Lower lobe of right lung (tissue), 2 donors: Measurements from ENCODE around the gene PHOSPHO2. TPM values are rescaled to one million over a fixed set of nuclear protein-coding genes. Genes with fewer than 3 reads are reported as not detected.
"Not testable (repeated sequence)": the region's sequence is repeated elsewhere in the genome, so short reads cannot be mapped to it uniquely, and the experiment has no call there.

Experiments
- ATAC-seq, 2 donors: fragments of 200-7000 bp; cut with Tn5 transposase; one replicate each; pipeline ENCODE4 v1.9.1; 2020 to 2022; ENCODE audit warnings: mild to moderate bottlenecking in 2 of 2, moderate library complexity in 2 of 2
- DNase-seq: peaks from one replicate; pipeline ENCODE4 v3.0.0-alpha.2; 2020
- H3K27ac ChIP-seq: fragments of 200-600 bp; one replicate; pipeline ENCODE4 v1.8.0; 2022
- H3K27me3 ChIP-seq: fragments of 200-600 bp; one replicate; pipeline ENCODE4 v1.8.0; 2022; ENCODE audit warnings: low read depth
- H3K36me3 ChIP-seq: fragments of 200-600 bp; one replicate; pipeline ENCODE4 v1.8.0; 2022; ENCODE audit warnings: mild to moderate bottlenecking
- H3K4me1 ChIP-seq: fragments of 200-600 bp; one replicate; pipeline ENCODE4 v1.8.0; 2022
- H3K4me3 ChIP-seq: fragments of 200-600 bp; one replicate; pipeline ENCODE4 v1.8.0; 2022; ENCODE audit warnings: mild to moderate bottlenecking
- H3K9me3 ChIP-seq: fragments of 200-600 bp; one replicate; pipeline ENCODE4 v1.8.0; 2022
- intact Hi-C: fragments of 100-400 bp; cut with DNase I; formaldehyde crosslinking; loops from one replicate; pipeline ENCODE4 v1.11.0; 2022
- total RNA-seq: library from RNA; stranded (reverse); fragmentation: NEBNext Ultra II Directional; extraction: Animal tissue kit (Norgen Biotek cat#: 25700); gene quantifications from one replicate; pipeline ENCODE4 v1.2.1, GENCODE V29; 2021
- TF ChIP-seq, protein P1 (sequence below): fragments of 200-600 bp; IDR thresholded peaks from one replicate; pipeline ENCODE4 v1.8.0; 2022; ENCODE audit warnings: antibody characterized with exemption, mild to moderate bottlenecking
- donor health status: DM: no; HTN: yes; CAD: no; lungs with severe emphysema.

Gene PHOSPHO2
- total RNA-seq, 1 donor from 2014 or later: 6.1 TPM

DNA sequence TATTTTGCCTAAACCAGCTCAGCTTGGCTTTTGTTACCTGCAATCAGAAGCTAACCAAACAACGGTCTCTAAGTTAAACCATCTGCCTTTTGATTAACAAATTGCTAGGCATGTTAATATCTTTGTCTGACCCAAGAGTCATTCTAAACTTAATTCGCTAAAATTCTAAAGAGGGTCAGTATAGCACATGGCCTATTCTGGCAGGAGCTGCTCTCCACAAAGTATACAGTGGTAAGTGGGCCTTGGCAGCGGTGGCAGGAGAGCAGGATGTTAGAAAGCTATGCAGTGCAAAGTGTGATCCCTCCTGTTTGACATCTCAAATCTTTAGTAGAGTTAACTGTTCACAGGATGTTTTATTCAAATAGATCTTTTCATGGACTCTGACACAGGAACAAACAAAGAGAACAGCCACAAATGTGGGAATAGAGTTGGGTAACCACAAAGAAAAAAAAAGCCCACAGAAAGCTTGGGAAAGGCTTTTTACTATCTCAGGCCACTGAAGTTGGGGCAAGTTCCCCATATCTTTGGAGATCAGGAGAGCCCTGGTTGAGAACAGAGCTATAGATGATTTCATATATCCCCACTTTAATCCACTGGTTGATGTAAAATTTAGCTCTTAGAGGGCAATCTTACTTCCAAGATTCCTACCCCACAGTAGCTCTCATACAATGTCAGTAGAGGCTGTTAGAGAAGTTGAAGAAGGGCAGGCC is 10.7 kb upstream of the PHOSPHO2 start:
- no peaks in the 10 kb centered on the region for H3K27me3 ChIP-seq
- no peaks in the 10 kb centered on the region for H3K36me3 ChIP-seq
- H3K4me1 ChIP-seq: no peaks in the 10 kb centered on the region
- H3K4me3 ChIP-seq: no peak overlapping the region
- intact Hi-C loops: no loop called here
- TF ChIP-seq, protein P1, sequence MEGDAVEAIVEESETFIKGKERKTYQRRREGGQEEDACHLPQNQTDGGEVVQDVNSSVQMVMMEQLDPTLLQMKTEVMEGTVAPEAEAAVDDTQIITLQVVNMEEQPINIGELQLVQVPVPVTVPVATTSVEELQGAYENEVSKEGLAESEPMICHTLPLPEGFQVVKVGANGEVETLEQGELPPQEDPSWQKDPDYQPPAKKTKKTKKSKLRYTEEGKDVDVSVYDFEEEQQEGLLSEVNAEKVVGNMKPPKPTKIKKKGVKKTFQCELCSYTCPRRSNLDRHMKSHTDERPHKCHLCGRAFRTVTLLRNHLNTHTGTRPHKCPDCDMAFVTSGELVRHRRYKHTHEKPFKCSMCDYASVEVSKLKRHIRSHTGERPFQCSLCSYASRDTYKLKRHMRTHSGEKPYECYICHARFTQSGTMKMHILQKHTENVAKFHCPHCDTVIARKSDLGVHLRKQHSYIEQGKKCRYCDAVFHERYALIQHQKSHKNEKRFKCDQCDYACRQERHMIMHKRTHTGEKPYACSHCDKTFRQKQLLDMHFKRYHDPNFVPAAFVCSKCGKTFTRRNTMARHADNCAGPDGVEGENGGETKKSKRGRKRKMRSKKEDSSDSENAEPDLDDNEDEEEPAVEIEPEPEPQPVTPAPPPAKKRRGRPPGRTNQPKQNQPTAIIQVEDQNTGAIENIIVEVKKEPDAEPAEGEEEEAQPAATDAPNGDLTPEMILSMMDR: no peak
- ATAC-seq (no peak), DNase-seq (no peak)
- H3K27ac ChIP-seq: no peak overlapping the region
- H3K9me3 ChIP-seq: no peaks in the 10 kb centered on the region

GRCh38 chr2:169684135-169684565 is 10.1 kb upstream of the PHOSPHO2 start:
- no peaks in the 10 kb centered on the region for H3K36me3 ChIP-seq
- intact Hi-C loops: no loop called here
- no peaks in the 10 kb centered on the region for H3K27me3 ChIP-seq
- no peaks in the 10 kb centered on the region for H3K4me1 ChIP-seq
- TF ChIP-seq, protein P1: no peak
- DNase-seq (no peak), ATAC-seq (no peak)
- no peak overlapping the region for H3K27ac ChIP-seq
- H3K9me3 ChIP-seq: no peaks in the 10 kb centered on the region
- H3K4me3 ChIP-seq: no peak overlapping the region

GRCh38 chr2:169684712-169685111 is 9.6 kb upstream of the PHOSPHO2 start:
- H3K27me3 ChIP-seq, ATAC-seq, H3K9me3 ChIP-seq, H3K4me1 ChIP-seq, intact Hi-C loops, DNase-seq, H3K4me3 ChIP-seq, H3K36me3 ChIP-seq, H3K27ac ChIP-seq: not testable (repeated sequence)

- H3K4me3 ChIP-seq, intact Hi-C loops, H3K9me3 ChIP-seq, ATAC-seq, H3K27ac ChIP-seq, H3K27me3 ChIP-seq, DNase-seq, H3K4me1 ChIP-seq, H3K36me3 ChIP-seq: not testable (repeated sequence)
Measured at GRCh38 chr2:169686825-169687224, 7.4 kb upstream of the PHOSPHO2 start.

- H3K4me3 ChIP-seq, H3K4me1 ChIP-seq, ATAC-seq, H3K9me3 ChIP-seq, intact Hi-C loops, H3K27ac ChIP-seq, H3K36me3 ChIP-seq, H3K27me3 ChIP-seq, DNase-seq: not testable (repeated sequence)
Measured at GRCh38 chr2:169687943-169688342, 6.3 kb upstream of the PHOSPHO2 start.

DNA sequence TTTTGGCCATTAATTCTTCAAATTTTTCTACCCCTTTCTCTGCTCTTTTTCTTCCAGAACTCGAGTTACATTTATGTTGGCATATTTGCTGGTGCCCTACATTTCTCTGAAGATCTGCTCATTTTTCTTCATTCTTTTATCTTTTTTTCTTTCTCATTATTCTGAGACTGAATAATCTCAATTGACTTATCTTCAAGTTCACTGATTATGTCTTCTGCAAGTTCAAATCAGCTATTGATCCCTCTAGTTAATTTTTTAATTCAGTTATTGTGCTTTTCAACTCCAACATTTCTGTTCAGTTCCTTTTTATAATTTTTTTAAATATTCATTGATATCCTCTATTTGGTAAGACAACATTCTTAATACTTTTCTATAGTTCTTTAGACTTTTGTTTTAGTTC is 3.3 kb upstream of the PHOSPHO2 start:
- Histone ChIP-seq H3K4me3 (no peak overlapping the region), H3K36me3 (no peaks in the 10 kb centered on the region), H3K27me3 (no peaks in the 10 kb centered on the region), H3K4me1 (peaks cover 15% of the 10 kb centered on the region), H3K9me3 (no peaks in the 10 kb centered on the region), H3K27ac (no peak overlapping the region)
- DNase-seq: no peak
- TF ChIP-seq, protein P1: no peak
- ATAC-seq: no peak
- intact Hi-C loops: no loop called here

DNA sequence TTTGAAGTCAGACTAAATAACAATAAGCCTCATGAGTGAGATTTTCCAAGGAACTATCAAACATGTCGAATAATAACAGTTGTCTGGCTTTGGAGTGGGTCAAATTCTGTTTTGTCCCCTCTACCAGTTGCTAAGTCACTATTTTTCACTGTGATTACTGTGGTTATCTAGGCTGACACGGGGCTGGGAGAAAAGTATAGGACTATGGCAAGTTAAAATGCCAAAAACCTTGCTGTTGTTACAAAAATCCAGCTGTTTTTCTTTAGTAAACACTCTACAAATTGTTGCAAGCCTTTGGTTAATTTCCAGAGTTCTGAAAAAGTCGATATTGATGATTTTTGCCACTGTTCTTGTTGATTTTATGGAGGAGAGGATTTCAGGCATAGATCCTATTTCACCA is 1.6 kb upstream of the PHOSPHO2 start:
- DNase-seq: no peak
- ATAC-seq: no peak

More for the DNA sequence above, 1.6 kb upstream of the PHOSPHO2 start:
- Histone ChIP-seq H3K27me3 (no peaks in the 10 kb centered on the region), H3K36me3 (no peaks in the 10 kb centered on the region), H3K9me3 (no peaks in the 10 kb centered on the region), H3K27ac (no peak overlapping the region), H3K4me3 (no peak overlapping the region), H3K4me1 (peaks cover 15% of the 10 kb centered on the region)
- TF ChIP-seq, protein P1: no peak
- intact Hi-C loops: no loop called here
